ENCODE data around the gene MKI67.
"Not testable (repeated sequence)": the region's sequence is repeated elsewhere in the genome, so short reads cannot be mapped to it uniquely, and the experiment has no call there.

Gene MKI67, protein sequence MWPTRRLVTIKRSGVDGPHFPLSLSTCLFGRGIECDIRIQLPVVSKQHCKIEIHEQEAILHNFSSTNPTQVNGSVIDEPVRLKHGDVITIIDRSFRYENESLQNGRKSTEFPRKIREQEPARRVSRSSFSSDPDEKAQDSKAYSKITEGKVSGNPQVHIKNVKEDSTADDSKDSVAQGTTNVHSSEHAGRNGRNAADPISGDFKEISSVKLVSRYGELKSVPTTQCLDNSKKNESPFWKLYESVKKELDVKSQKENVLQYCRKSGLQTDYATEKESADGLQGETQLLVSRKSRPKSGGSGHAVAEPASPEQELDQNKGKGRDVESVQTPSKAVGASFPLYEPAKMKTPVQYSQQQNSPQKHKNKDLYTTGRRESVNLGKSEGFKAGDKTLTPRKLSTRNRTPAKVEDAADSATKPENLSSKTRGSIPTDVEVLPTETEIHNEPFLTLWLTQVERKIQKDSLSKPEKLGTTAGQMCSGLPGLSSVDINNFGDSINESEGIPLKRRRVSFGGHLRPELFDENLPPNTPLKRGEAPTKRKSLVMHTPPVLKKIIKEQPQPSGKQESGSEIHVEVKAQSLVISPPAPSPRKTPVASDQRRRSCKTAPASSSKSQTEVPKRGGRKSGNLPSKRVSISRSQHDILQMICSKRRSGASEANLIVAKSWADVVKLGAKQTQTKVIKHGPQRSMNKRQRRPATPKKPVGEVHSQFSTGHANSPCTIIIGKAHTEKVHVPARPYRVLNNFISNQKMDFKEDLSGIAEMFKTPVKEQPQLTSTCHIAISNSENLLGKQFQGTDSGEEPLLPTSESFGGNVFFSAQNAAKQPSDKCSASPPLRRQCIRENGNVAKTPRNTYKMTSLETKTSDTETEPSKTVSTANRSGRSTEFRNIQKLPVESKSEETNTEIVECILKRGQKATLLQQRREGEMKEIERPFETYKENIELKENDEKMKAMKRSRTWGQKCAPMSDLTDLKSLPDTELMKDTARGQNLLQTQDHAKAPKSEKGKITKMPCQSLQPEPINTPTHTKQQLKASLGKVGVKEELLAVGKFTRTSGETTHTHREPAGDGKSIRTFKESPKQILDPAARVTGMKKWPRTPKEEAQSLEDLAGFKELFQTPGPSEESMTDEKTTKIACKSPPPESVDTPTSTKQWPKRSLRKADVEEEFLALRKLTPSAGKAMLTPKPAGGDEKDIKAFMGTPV (N-terminal part only)

DNA sequence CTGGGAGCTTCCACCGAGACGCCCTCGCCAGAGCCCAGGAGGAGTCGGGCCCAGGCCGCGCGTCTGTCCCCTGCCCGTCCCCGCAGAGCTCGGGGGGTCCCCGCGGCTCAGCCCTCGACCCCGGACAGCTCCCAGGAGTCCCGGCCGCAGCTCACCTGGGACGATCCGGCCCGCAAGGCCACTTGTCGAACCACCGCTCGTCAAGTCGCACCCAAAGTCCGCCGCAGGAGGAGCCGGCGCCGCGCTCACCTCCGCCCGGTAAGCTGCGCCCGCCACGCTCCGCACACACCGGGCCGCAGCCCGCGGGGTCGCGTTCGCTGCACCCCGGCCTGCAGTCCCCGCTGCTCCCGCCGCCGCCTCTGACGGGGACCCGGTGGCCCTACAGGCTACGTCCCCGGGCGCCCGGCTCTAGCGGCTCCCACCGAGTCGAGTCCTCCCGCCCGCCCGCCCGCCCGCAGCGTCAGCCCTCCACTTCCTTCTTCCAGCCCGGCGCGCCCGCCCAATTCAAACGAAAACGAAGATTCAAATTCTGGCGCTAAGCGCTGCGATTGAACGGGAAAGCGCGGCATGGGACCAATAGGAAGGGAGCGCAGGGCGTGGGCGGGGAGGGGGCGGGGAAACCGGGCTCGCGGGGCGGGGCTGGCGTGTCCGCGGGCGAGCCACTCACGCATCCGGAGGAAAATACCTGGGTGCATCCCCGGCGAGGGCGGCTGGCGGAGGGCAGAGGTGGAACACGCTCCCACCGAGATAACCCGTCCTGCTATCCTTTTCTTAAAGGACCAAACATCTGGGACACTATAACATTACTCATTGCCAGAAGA, at the start of gene MKI67:
TSS of gene MKI67 (minus strand) at position 480 of the 821 bp plus-strand sequence. CDS start 756 bp downstream, outside the sequence.
- DNase-seq (ENCODE audit: low spot score) = peak; percentile 89

DNA sequence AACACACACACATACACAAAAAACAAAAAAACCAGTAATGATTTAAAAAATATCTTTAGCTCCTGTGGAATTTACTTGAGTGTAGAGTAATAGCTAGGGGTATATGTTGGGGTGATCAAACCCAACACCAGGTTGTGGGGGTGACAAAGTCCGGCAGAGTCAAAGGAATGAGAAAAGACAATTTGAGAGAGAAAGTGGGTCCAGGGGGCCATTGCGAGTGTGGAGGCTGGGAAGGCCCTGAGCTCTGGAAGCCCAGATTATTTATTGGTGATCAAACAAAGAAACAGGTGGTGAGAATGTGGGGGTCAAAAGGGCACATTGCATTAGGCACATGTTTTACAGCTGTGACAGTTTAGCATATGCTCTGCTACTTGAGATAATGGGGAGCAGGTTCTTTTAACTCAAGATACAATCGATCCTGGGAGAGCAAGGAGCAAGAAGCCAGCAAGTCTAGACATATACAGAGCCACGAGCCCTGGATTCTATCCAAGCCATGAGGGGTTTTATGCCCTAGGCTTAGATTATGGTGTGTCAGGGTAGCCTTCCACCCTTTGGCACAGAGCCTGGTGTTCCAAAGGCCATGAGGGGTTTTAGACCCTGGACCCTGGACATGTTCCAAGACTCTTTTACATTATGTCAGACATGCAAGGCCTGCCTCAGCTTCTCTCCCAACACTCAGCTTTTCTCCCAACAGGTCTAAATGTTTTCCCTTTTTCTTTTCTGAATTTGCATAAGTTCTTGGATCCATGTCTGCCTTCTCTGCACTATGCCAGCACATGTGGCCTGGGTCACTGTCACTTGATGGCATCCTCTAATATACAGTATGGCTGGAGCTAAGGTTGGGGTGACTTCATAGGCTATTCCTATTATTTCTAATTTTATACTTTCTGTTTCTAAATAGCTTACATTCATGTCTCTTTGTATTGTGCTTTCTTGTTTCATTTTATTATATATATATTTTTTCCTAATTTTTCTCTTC, 48.6 kb upstream of the MKI67 start:
- DNase-seq (ENCODE audit: low spot score) = no peak

DNA sequence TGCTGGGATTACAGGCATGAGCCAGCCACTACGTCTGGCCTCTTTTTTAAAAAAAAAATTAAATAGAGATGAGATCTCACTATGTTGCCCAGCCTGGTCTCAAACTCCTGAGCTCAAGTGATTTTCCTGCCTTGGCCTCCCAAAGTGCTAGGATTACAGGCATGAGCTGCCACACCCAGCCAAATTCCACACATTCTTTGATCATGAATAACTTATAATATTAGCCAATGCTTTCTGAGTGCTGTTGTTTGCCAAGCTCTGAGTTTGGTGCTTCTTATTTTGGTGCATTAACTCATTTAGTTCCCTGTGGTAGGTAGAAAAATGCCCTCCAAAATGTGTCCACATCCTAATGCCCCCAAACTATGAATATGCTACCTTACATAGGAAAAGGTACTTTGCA, 47.2 kb upstream of the MKI67 start:
- DNase-seq (ENCODE audit: low spot score) = no peak

DNA sequence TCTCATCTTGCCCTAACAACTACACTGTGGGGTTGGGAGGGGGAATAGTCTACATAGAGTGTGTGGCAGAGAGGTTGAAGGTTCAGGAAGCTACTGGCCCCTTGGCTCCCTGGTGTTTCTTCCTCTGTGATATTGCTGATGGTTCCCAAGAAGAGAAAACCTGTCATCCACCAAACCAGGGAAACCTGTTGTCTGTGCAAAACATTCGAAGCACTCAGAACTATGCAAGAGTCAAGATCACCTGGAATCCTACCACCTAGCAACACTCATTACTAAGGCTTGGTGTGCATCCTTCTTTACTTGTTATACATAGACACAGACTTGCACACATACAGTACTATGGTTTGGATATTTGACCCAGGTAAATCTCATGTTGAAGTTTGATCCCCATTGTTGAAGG, 46.5 kb upstream of the MKI67 start:
- no peak for DNase-seq (ENCODE audit: low spot score)

- no peak for DNase-seq (ENCODE audit: low spot score)
These were observed 43.7 kb upstream of the MKI67 start for GRCh38 chr10:128169811-128170379.

DNA sequence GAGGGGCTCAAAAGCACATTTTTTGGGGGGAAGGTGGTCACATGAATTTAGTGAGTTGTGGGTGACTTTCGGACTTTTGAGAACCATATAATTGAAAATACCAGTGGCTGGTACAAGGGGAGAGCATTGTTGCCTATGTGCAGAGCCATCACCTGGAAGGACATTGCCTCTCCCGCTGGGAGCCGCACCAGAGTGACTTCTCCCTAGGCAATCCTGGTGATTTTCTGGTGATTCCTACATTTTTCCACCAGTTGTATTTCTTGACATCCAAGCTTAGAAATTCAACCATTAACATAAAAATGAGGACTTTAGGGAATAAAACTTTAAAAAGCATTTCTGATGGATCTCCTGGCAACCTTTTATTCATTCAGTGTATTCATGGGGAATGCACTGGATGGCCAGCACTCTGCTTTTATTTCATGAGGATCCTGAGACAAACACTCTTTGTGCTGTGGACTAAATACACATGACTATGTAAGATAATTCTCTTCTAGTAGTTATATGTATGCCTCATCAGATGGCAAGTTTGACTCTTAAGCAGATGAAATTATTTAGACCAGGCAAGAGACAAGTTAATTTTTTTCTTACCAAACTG, 41.8 kb upstream of the MKI67 start:
- no peak for DNase-seq (ENCODE audit: low spot score)

- not testable (repeated sequence) for DNase-seq (ENCODE audit: low spot score)
These were observed 40.9 kb upstream of the MKI67 start for GRCh38 chr10:128167123-128167522.

DNA sequence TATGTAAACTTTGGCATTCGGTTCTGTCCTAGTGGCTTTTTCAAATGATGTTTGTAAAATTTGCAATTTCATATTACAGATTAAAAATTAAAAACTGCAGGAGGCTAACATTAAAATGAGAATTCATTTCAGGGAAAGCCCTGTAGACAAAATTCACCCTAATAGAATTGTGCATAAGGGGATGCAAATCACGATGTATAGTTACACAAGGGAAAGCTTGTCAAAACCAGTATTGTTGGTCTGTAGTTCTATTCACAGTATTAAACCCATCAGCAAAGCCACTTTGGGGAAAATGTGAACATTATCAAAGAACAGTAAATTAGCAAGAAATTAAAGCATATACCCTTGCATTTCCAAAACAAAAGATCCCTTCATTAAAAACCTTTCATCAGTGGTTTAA, 39.9 kb upstream of the MKI67 start:
- no peak for DNase-seq (ENCODE audit: low spot score)

DNA sequence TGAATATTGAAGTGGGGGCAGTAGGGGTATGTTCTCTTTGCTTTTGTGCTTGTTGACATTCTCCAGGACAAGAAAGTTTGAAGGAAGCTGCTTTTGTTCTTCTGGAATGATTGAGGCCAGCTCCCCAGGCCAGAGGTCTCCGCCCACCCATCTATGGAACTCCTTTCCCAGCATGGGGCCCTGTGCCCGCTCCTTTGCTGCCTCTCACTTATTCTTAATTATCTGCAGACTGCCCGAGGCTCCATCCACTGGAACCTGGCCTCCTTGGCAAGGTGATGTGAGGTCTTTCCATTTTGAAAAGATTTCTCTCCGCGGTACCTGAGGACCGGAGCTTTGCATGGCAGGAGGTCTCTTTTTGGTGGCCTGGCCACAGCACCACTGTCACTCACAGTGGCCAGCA, 39.3 kb upstream of the MKI67 start:
- DNase-seq (ENCODE audit: low spot score) = no peak

GRCh38 chr10:128163701-128164100, 37.5 kb upstream of the MKI67 start:
- no peak for DNase-seq (ENCODE audit: low spot score)

GRCh38 chr10:128161031-128161430, 34.8 kb upstream of the MKI67 start:
- no peak for DNase-seq (ENCODE audit: low spot score)

DNA sequence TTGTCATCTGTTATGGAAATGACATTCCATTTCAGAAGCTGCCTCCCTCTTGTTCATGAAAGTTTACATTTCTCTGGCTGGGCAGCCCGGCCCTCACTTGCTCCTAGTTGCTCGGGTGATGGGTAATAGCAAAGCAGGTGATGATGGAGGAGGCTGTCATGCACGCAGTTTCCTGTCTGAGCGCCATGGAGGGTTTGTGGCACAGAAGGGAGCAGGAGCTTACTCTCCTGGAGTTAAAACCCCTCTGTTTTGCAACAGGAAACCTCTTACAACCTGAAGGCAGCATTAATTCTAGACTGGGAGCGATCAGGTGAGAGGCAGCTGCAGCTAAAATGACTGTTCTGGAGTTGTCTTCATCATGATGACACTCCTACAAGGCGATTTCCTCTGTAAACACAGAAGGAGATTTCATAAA, 34.1 kb upstream of the MKI67 start:
- DNase-seq (ENCODE audit: low spot score) = no peak

DNA sequence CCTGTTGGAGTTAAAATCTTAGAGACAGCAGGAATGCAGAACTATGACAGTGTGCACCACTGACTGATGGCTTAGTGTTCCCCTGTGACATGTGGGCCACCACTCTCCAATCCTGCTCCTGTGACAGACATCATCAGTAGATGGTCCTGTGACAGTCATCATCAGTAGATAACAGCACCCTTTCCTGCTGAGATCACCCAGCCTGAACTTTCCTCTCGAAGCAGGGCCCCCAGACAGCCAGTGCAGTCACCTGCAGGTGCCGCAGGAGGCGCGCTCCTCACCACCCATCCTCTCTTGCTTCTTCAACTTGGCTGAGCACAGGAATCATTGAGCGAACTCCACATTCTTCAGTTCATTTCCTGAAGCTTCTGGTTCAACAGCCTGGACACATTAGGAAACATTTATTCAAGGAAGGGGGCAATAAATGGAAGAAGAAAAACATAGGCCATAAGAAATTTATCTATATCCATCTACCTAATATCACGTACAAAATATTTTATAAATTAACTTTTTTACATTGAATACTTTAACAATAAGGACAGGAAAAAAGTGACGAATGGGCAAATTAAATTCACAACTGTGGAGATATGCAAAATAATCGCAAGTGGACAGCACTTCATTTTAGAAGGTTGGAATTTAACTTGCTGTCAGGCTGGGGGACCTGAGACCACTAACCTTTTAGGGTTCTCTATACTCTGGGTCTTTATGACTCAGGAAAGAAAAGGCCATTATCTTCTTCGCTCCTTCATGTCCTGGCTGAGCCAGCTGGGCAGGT, 32.0 kb upstream of the MKI67 start:
- no peak for DNase-seq (ENCODE audit: low spot score)

DNA sequence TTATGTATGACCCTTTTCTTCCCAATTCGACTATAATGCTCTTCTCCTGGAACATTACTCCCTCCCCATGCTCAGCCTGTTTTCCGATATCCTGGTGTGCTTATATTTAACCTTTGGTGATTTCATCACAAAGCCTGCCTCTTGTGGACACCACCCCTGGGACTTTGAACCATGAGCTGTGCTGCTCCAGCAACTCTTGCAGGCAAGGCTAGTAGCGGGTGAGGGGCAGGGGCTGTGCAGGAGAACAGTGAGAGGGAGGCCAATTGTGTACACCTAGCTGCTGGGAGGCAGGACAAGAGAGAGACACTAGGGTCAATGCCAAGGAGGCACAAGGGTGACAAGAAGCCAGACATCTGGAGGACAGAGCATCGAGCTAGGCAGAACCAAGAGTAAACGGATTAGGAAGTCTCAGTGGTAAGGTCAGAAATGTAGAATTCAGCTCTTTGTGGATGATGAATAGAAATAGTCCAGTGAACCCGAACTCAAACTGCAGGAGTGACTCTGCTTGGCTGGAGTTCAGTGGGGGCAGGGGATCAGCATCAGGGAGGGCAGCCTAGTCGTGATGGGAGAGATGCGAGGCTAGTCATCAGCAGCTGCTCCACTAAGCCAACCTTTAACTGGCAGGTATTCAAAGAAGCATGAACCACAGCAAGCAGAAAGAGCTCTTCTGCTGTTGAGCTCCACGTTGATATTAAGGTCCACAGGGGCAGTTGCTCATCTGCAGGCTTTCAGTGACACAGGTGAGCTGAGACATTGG, 31.0 kb upstream of the MKI67 start:
- no peak for DNase-seq (ENCODE audit: low spot score)

GRCh38 chr10:128152741-128153580, 26.7 kb upstream of the MKI67 start:
- DNase-seq (ENCODE audit: low spot score) = no peak

GRCh38 chr10:128151031-128151430, 24.8 kb upstream of the MKI67 start:
- DNase-seq (ENCODE audit: low spot score) = no peak

DNA sequence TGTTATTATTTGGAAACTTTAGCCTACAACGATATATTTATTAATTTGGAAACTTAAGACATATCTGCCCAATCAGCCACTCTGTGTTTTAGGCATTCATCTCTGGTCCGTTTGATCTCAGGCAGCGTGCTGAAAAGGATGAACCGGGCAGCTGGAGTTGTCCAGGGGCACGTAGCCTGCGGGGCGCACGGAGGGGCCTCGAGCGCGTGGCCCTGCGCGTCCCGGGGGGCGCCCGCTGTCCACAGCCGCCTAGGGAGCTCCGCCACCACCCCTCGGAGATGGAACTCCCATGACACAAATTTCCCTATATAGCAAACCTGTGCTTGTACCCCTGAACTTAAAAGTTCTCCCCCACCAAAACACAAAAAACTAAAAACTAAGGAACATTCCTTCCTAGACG, 24.3 kb upstream of the MKI67 start:
- DNase-seq (ENCODE audit: low spot score) = no peak

Data from CD4-positive, alpha-beta T cell treated with Interleukin-15 for 4 hours (primary cell).